LHCN-M2 (cell line): Measurements from ENCODE around the gene LYPLA2. TPM values are rescaled to one million over a fixed set of nuclear protein-coding genes. Genes with fewer than 3 reads are reported as not detected.

Experiments used
- DNase-seq: peaks from one replicate; pipeline ENCODE4 v3.0.0-alpha.2; 2012; ENCODE audit warnings: low read depth
- polyA plus RNA-seq: library from polyadenylated mRNA; unstranded; fragments of >200 nt; gene quantifications from one replicate; pipeline ENCODE4 v1.2.1, GENCODE V29; 2012; ENCODE audit warnings: missing spikeins
- total RNA-seq: library from RNA; depleted of rRNA; stranded (reverse); fragments of >200 nt; gene quantifications from 2 replicates; pipeline ENCODE4 v1.2.3, GENCODE V29; 2014; rRNA removed

LYPLA2 gene
- 82.7 and 85.0 TPM in 2 replicates for total RNA-seq
- 50.5 TPM for polyA plus RNA-seq

DNA sequence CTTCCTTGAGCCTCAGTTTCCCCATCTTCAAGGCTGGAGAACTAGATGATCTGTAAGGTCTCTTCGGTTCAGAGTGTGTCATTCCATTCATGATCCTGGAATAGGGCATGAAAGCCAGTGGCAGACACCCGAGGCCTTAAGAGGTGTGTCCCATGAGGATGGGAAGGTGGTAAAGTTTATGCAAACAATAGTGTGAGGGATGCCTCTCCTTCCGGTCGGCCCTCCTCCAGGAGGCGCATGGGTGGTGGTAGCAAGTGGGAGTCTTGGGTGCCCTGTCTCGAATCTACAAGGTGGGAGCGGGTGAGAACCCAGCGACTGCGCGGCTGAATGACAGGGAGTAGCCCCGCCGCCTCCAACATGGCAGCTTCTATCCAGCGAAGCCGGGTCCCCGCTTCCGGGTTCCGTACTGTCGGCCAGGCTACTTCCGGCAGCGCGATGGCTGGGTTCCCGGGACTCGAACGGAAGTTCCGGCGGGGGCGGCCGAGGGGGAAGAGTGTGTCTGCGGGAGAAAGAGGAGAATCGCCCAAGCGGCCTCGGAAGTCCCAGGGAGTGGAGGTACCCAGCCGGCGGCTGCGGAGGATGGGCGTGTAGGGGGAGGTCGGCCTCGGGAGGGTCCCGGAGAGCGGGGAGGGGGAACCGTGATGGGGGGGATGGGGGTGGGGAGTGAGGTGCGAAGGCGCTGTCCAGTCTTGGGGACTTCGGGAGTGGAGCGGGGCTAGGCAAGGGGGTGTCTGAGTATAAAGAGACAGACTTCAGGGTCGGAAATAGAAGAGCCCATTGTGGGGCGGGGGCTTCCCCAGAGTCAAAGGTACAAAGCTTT lies at the start of gene LYPLA2:
TSS of gene LYPLA2 (plus strand) at position 450 of the 820 bp plus-strand sequence. CDS start 1,538 bp downstream, outside the sequence.
- peak; percentile 86 for DNase-seq

GRCh38 chr1:23741609-23742008 lies 49.3 kb upstream of the LYPLA2 start:
- DNase-seq: no peak

- DNase-seq: no peak
Measured at GRCh38 chr1:23742670-23743286, 48.2 kb upstream of the LYPLA2 start.

DNA sequence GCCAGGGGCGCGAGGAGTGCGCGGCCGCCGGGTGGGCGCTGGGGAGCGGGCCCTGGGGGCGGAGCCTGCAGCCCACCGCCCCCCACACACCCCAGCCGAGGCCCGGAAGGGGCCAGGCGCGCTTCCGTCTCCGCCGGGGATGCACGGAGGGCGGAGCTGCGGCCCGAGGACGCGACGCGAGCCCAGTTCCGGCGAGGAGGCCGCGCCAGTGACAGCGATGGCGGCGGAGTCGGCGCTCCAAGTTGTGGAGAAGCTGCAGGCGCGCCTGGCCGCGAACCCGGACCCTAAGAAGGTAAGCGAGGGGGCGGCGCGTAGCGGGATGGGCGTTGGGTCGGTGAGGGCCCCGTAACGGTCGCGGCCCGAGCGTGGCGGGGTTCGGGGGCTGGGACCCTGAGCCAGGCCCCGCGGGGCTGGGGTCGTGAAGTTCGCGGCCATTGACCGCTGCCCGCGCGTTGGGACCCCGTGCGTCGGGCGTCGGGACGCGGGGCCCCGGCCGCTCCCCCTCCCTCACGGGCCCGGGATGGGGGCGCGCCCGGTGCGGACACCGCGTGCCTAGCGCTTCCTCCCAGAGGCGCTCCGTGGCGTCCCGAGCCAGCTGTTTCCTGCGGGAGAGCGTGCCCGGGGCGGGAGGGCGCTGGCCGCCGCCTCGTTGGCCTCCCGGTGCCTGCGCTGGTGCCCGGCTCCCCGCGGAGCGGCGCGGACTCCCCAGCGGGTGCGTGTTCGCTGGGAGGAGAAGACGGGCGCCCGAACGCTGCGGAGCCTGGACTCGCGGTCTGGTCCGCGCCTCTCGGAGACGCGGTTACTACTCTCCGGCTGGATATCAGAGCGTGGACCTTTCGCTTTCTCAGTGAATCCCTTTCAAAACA lies 47.4 kb upstream of the LYPLA2 start, which contains the start of gene ELOA:
TSS of gene ELOA (plus strand) at position 185 of the 866 bp plus-strand sequence. CDS start at position 218, 33 bp downstream.
- DNase-seq: peak; percentile 59

DNA sequence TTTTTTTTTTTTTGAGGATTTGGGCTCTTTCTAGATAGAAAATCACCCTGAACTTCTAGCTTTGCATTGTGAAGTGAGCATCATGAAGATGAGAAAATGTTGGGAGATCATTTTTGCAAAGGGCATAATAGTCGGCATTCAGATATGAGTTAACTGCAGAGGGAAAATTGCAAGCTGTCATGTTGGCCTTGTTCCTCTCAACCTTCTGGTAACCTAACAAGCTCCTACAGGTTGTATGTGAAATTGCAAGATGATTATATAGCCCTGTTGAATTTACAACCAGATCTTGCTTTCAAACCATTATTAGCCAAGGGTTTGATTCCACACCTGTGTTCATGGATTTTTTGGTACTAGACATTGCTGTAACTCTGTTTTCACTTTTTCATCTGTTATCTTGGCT lies 45.4 kb upstream of the LYPLA2 start:
- DNase-seq: peak; percentile 41

DNA sequence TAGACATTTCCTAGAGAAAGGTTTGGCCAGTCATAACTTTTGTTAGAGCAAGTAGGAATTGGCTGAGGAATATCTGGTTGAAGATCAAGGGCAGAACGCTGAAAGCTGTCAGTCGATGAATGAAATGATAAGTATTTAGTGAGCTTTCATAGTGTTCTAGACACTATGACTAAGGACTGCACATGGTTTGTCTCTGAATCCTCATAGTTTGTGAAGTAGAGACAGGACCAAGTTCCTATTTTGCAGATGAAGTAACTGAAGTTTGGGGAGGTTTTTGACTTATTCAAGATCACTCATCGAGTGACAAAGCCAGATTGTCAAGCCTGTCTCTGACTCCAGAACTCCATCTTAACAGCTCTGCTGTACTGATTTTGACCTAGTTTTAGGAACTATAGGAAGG lies 42.9 kb upstream of the LYPLA2 start:
- DNase-seq: no peak

DNA sequence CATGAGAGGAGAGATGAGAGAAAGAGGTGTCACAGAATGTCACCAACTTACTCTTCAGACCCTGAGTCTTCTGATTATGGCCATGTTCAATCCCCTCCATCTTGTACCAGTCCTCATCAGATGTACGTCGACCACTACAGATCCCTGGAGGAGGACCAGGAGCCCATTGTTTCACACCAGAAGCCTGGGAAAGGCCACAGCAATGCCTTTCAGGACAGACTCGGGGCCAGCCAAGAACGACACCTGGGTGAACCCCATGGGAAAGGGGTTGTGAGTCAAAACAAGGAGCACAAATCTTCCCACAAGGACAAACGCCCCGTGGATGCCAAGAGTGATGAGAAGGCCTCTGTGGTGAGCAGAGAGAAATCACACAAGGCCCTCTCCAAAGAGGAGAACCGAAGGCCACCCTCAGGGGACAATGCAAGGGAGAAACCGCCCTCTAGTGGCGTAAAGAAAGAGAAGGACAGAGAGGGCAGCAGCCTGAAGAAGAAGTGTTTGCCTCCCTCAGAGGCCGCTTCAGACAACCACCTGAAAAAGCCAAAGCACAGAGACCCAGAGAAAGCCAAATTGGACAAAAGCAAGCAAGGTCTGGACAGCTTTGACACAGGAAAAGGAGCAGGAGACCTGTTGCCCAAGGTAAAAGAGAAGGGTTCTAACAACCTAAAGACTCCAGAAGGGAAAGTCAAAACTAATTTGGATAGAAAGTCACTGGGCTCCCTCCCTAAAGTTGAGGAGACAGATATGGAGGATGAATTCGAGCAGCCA lies 39.7 kb upstream of the LYPLA2 start:
- peak; percentile 66 for DNase-seq

DNA sequence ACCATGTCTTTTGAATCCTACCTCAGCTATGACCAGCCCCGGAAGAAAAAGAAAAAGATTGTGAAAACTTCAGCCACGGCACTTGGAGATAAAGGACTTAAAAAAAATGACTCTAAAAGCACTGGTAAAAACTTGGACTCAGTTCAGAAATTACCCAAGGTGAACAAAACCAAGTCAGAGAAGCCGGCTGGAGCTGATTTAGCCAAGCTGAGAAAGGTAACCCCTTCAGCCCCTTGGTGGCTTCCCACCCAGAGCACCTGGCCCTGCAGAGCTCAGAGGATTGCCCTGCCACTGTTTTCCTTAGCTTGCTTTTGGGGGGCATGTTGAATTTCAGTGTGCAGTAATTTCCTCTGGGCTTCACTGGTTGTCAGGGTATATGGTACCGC lies 39.1 kb upstream of the LYPLA2 start:
- DNase-seq: no peak

- DNase-seq: no peak
Measured at GRCh38 chr1:23752909-23753308, 38.0 kb upstream of the LYPLA2 start.

DNA sequence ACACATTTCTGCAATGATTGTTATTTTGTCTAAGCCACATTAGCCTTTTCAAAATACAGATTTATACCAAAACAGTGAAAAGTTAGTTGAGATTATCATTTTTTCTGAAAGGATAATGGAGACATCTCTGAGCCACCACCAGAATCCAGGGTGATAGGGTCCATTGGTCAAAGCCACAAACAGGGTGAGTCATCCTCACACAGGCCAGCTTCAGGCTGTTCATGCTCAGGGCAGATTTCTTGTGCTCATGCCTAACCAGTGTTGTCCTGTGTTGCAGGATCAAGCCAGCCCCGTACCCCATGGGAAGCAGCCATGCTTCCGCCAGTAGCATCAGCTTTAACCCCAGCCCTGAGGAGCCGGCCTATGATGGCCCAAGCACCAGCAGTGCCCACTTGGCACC lies 34.3 kb upstream of the LYPLA2 start:
- DNase-seq: peak; percentile 73

GRCh38 chr1:23757812-23758211 lies 33.1 kb upstream of the LYPLA2 start:
- no peak for DNase-seq

GRCh38 chr1:23759277-23759676 lies 31.7 kb upstream of the LYPLA2 start:
- no peak for DNase-seq

- DNase-seq: no peak
Measured at GRCh38 chr1:23763041-23763577, 27.8 kb upstream of the LYPLA2 start.

- no peak for DNase-seq
Measured at GRCh38 chr1:23768733-23769132, 22.2 kb upstream of the LYPLA2 start.

- DNase-seq: peak; percentile 72
Measured at GRCh38 chr1:23772049-23772853, 18.7 kb upstream of the LYPLA2 start.

DNA sequence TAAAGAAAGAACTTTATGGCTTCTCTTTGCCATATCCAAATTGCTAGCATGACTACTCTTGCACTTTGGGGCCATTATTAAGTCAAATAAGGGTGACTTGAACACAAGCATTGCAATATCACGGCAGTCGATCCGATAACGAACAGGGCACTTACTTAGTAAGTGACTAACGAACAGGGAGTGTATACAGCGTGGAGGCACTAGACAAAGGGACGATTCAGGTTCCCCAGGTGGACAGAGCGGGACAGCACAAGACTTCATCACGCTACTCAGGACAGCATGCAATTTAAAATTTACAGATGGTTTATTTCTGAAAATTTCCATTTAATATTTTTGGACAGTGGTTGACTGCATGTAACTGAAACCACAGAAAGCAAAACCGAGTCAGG lies 18.1 kb upstream of the LYPLA2 start:
- no peak for DNase-seq

- DNase-seq: no peak
Measured at GRCh38 chr1:23774174-23774880, 16.6 kb upstream of the LYPLA2 start.

GRCh38 chr1:23776217-23776616 lies 14.7 kb upstream of the LYPLA2 start:
- no peak for DNase-seq
